ENCODE measurements around the gene YPEL3.
"Not testable (repeated sequence)": the region's sequence is repeated elsewhere in the genome, so short reads cannot be mapped to it uniquely, and the experiment has no call there.

The YPEL3 gene

DNA sequence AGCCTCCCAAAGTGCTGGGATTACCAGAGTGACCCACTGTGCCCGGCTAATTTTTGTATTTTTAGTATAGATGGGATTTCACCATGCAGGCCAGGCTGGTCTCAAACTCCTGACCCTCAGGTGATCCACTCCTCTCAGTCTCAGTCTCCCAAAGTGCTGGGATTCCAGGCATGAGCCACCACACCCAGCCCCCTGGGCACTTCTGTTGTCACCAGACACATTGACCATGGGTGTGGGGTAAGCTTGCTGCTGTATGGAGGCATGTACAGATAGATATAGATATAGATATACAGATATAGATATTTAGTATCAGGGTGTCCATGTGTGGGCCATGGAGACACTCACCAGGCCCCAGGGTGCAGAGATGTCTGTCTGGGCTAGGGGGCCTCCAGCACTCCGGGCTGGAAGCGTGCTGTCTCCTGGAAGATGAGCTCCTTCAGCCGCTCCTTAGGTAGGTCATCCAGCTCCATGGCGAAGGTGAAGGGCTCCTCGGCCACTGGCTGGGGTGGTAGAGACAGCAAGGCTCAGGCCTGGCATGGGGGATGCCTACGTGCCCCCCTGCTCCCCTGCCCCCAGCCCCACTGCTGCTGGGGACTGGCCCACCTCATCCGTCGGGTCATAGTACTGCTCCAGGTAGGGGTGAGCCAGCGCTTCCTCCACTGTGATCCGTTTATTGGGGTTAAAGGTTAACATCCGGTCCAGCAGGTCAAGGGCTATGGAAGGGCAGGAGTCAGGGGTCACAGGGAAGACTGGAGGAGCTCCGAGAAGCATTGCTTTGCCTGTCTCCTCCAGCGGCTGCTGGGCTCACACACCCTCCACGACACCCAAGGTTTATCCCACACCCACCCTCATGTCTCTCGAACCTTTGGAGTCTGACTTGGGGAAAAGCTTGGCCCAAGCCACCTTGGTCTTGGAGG is 20.5 kb upstream of the YPEL3 start:
- no CpG with 5 or more reads among the region's 16 CpGs for WGBS (ENCODE audit: insufficient coverage, insufficient read length)
- Histone ChIP-seq H3K27ac (ENCODE audit: low read length) (no peak overlapping the region), H3K27me3 (ENCODE audit: control insufficient read depth, insufficient read depth, low read length) (no peaks in the 10 kb centered on the region), H3K36me3 (ENCODE audit: control insufficient read depth, insufficient read depth, low read length) (peaks cover 4% of the 10 kb centered on the region; the same call in 1 of the 2 replicates), H3K9me3 (ENCODE audit: control insufficient read depth, insufficient read depth, low read length) (no peaks in the 10 kb centered on the region), H3K4me1 (ENCODE audit: control insufficient read depth, insufficient read depth, low read length) (no peaks in the 10 kb centered on the region; the same call in 1 of the 2 replicates), H3K4me3 (ENCODE audit: low read length) (no peak overlapping the region)
- DNase-seq (ENCODE audit: low read depth, low spot score), result no peak

DNA sequence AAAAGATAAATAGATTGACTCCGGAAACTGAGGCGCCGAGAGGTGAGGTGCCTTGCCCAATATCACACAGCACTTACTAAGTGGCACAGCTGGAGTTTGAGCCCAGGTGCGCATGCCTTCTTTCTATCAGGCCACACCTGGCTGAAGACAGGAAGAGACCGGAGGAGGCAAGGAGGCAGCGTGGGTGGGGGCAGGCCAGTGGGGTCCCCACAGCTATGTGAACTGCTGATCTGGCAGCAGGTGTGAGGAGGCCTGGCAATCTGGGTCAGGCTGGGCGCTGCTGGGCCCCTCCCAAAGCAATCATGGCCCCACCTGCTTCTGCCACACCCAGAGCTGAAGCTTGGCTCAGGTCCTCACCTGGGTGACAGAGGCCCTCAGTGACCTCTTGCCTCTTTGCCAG is 19.2 kb upstream of the YPEL3 start:
- Histone ChIP-seq H3K4me3 (ENCODE audit: low read length) (no peak overlapping the region), H3K4me1 (ENCODE audit: control insufficient read depth, insufficient read depth, low read length) (no peaks in the 10 kb centered on the region; the same call in 1 of the 2 replicates), H3K9me3 (ENCODE audit: control insufficient read depth, insufficient read depth, low read length) (no peaks in the 10 kb centered on the region), H3K27me3 (ENCODE audit: control insufficient read depth, insufficient read depth, low read length) (no peaks in the 10 kb centered on the region), H3K36me3 (ENCODE audit: control insufficient read depth, insufficient read depth, low read length) (peaks cover 4% of the 10 kb centered on the region; the same call in 1 of the 2 replicates), H3K27ac (ENCODE audit: low read length) (no peak overlapping the region)
- DNase-seq (ENCODE audit: low read depth, low spot score), result no peak
- WGBS (ENCODE audit: insufficient coverage, insufficient read length), result no CpG with 5 or more reads among the region's 7 CpGs

DNA sequence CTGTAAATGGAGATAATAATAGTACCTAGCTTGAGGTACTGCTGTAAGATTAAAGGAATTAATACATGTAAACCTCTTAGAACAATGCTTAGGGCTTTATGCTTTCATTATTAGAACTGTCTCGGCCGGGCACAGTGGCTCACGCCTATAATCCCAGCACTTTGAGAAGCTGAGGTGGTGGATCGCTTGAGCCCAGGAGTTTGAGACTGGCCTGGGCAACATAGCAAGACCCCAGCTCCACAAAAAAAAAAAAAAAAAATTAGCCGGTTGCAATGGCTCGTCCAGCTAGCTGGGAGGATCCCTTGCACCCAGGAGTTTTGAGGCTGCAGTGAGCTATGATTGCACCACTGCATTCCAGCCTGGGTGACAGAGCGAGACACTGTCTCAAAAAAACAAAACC is 18.8 kb upstream of the YPEL3 start:
- not testable (repeated sequence) for H3K27me3 ChIP-seq (ENCODE audit: control insufficient read depth, insufficient read depth, low read length); DNase-seq (ENCODE audit: low read depth, low spot score); H3K27ac ChIP-seq (ENCODE audit: low read length); H3K9me3 ChIP-seq (ENCODE audit: control insufficient read depth, insufficient read depth, low read length); H3K4me1 ChIP-seq (ENCODE audit: control insufficient read depth, insufficient read depth, low read length); H3K4me3 ChIP-seq (ENCODE audit: low read length); H3K36me3 ChIP-seq (ENCODE audit: control insufficient read depth, insufficient read depth, low read length)
- no CpG with 5 or more reads among the region's 7 CpGs for WGBS (ENCODE audit: insufficient coverage, insufficient read length)

DNA sequence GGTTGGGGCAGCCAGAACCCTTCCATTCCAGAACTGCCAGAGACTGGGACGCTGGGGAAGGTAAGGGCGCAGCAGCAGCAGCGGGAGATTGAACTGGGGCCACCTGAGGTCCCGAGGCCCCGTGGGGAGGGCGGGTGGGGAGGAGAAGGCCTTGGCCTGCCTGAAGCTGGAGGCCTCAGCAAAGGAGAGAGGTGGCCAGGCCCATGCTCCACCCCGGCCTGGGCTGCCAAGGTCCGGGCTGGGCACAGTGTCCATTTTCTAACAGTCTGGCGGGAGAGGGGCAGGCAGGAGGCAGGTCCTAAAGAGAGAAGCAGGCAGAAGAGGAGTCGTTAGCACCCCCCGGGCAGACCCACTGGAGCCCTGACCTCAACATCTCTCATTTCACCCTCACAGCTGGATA is 18.4 kb upstream of the YPEL3 start:
- H3K9me3 ChIP-seq (ENCODE audit: control insufficient read depth, insufficient read depth, low read length), result no peaks in the 10 kb centered on the region
- no peaks in the 10 kb centered on the region; the same call in 1 of the 2 replicates for H3K4me1 ChIP-seq (ENCODE audit: control insufficient read depth, insufficient read depth, low read length)
- H3K27me3 ChIP-seq (ENCODE audit: control insufficient read depth, insufficient read depth, low read length), result no peaks in the 10 kb centered on the region
- H3K36me3 ChIP-seq (ENCODE audit: control insufficient read depth, insufficient read depth, low read length), result peaks cover 4% of the 10 kb centered on the region; the same call in 1 of the 2 replicates
- DNase-seq (ENCODE audit: low read depth, low spot score), result no peak
- no peak overlapping the region for H3K4me3 ChIP-seq (ENCODE audit: low read length)
- no CpG with 5 or more reads among the region's 11 CpGs for WGBS (ENCODE audit: insufficient coverage, insufficient read length)
- no peak overlapping the region for H3K27ac ChIP-seq (ENCODE audit: low read length)

DNA sequence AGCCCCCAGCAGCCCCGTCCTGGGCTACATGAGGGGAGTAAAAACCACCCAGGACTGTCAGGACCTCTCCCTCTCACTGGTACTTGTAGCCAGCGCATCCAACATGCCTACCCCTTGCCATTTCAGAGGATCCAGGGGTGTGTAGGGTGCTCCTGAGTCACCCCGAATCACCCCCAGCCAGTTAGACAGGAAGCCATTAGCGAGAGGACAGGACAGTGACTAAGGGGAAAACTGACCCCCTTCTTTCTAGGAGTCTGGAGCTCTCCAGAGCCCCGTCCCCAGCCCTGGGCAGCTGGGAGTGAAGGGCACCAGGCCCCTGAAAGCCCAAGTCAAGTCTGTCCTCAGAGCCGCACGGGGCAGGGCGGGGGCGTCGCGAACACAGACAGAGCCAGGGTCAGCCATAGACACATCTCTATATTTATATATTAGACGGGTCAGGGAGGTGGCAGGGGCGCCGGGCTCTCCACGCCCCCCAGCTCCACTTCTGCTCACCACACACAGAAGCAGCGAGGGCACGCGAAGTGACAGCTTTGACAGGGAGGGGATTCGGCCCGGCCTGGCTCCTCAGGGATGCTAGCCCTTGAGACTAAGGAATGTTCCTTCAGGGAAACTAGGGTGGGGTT is 17.8 kb upstream of the YPEL3 start:
- WGBS (ENCODE audit: insufficient coverage, insufficient read length), result no CpG with 5 or more reads among the region's 20 CpGs
- Histone ChIP-seq H3K9me3 (ENCODE audit: control insufficient read depth, insufficient read depth, low read length) (no peaks in the 10 kb centered on the region), H3K4me3 (ENCODE audit: low read length) (no peak overlapping the region), H3K4me1 (ENCODE audit: control insufficient read depth, insufficient read depth, low read length) (no peaks in the 10 kb centered on the region; the same call in 1 of the 2 replicates), H3K27me3 (ENCODE audit: control insufficient read depth, insufficient read depth, low read length) (no peaks in the 10 kb centered on the region), H3K27ac (ENCODE audit: low read length) (no peak overlapping the region), H3K36me3 (ENCODE audit: control insufficient read depth, insufficient read depth, low read length) (peaks cover 4% of the 10 kb centered on the region; the same call in 1 of the 2 replicates)
- no peak for DNase-seq (ENCODE audit: low read depth, low spot score)

DNA sequence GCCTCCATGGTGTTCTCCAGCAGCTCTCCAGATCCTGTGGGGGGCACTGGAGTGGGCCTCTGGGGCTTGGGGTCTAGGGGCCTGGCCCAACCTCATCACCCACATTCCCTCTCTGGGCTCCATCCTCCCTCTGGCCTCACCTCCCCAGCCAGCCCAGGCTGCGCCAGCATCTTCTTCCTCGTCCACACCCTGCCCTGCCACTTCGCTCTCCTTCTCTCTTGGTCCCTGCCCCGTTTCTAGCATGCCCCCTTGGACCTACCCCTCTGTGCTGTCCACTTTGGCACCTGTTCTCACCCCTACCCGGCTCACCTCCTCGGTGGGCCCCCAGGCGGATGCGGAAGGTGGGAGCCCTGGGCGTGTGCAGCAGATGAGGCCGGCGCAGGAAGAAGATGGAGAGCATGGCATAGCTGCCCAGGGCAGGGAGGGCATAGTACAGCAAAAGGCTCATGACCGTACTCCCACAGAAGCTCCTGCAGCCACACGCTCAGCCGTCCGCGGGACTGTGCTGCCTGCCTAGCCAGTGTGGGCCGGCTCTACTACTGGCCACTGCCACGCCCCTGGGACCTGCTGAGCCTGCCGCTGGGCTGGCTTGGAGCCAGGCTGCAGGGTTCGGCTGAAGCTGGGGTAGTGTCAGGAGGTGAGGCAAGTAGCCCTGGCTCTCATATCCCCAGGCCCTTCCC is 17.2 kb upstream of the YPEL3 start, which contains the start of gene GDPD3:
TSS of gene GDPD3 (minus strand) at position 507 of the 680 bp plus-strand sequence. CDS start at position 448, 59 bp downstream.
- peaks cover 4% of the 10 kb centered on the region; the same call in 1 of the 2 replicates for H3K36me3 ChIP-seq (ENCODE audit: control insufficient read depth, insufficient read depth, low read length)

DNA sequence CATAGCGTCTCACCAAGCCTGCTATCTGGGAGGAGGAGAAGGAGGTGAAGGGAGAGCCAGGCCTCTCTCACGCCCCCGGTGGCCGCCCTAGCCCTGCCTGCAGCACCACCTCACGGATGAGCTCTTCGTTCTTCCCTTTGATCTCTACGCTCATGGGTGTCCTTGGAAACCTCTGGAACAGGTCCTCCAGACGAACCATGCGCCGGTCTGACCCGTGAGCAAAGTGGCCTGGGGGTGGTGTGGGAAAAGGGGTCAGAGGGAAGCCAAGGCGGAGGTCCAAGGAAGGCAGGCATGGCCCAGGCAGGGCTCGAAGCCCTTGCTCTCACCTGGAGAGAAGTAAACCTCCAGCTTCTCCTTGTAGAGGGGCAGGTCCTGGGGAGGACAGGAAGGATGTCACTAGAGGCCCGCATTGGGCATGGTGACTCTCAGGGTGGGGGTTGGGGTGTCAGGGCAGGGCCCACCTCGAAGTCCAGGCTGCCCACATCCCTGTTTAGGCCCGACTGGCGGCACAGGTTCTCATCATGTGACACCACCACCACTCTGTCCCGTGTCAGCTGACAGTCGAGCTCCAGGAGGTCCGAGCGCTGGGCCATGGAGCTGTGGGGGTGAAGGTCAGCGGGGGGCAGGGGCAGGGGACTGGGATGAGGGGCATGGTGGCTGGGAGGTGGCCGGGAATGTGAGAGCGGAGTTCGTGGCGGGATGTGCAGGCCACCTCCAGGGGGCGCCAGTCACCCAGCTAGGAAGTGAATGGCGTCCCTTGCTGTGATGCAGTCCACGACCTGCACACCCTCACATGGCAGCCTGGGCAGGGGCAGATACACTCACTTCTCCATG is 16.4 kb upstream of the YPEL3 start:
- H3K27ac ChIP-seq (ENCODE audit: low read length), result no peak overlapping the region
- no CpG with 5 or more reads among the region's 29 CpGs for WGBS (ENCODE audit: insufficient coverage, insufficient read length)
- H3K4me3 ChIP-seq (ENCODE audit: low read length), result no peak overlapping the region
- H3K4me1 ChIP-seq (ENCODE audit: control insufficient read depth, insufficient read depth, low read length), result no peaks in the 10 kb centered on the region; the same call in 1 of the 2 replicates
- no peaks in the 10 kb centered on the region for H3K9me3 ChIP-seq (ENCODE audit: control insufficient read depth, insufficient read depth, low read length)
- H3K27me3 ChIP-seq (ENCODE audit: control insufficient read depth, insufficient read depth, low read length), result no peaks in the 10 kb centered on the region
- no peak for DNase-seq (ENCODE audit: low read depth, low spot score)
- no peaks in the 10 kb centered on the region; the same call in 1 of the 2 replicates for H3K36me3 ChIP-seq (ENCODE audit: control insufficient read depth, insufficient read depth, low read length)

More for the DNA sequence above, 17.2 kb upstream of the YPEL3 start, which contains the start of gene GDPD3:
- DNase-seq (ENCODE audit: low read depth, low spot score), result no peak
- H3K4me1 ChIP-seq (ENCODE audit: control insufficient read depth, insufficient read depth, low read length), result no peaks in the 10 kb centered on the region; the same call in 1 of the 2 replicates
- no peak within 1 kb of the TSS for H3K4me3 ChIP-seq (ENCODE audit: low read length)
- H3K9me3 ChIP-seq (ENCODE audit: control insufficient read depth, insufficient read depth, low read length), result no peaks in the 10 kb centered on the region
- no peak within 1 kb of the TSS for H3K27ac ChIP-seq (ENCODE audit: low read length)
- no peaks in the 10 kb centered on the region for H3K27me3 ChIP-seq (ENCODE audit: control insufficient read depth, insufficient read depth, low read length)
- WGBS (ENCODE audit: insufficient coverage, insufficient read length), result no CpG with 5 or more reads among the region's 20 CpGs

DNA sequence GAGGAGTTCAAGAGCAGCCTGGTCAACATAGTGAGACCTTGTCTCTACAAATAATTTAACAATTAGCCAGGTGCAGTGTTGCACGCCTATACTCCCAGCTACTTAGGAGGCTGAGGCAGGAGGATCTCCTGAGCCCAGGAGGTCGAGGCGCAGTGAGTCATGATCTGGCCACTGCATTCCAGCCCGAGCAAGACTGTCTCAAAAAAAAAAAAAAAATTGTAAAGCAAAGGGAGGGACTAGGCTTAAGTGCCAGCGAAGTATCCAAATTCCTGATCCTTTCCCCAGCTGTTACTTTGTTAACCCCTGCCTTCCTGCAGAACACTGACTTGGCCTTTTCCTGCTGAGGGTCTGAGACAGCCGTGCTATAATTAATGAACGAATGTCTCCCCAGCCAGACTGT is 14.6 kb upstream of the YPEL3 start:
- Histone ChIP-seq H3K4me1 (ENCODE audit: control insufficient read depth, insufficient read depth, low read length) (no peaks in the 10 kb centered on the region; the same call in 1 of the 2 replicates), H3K4me3 (ENCODE audit: low read length) (no peak overlapping the region), H3K27ac (ENCODE audit: low read length) (no peak overlapping the region), H3K27me3 (ENCODE audit: control insufficient read depth, insufficient read depth, low read length) (no peaks in the 10 kb centered on the region), H3K36me3 (ENCODE audit: control insufficient read depth, insufficient read depth, low read length) (no peaks in the 10 kb centered on the region; the same call in 1 of the 2 replicates), H3K9me3 (ENCODE audit: control insufficient read depth, insufficient read depth, low read length) (no peaks in the 10 kb centered on the region)
- no CpG with 5 or more reads among the region's 7 CpGs for WGBS (ENCODE audit: insufficient coverage, insufficient read length)
- no peak for DNase-seq (ENCODE audit: low read depth, low spot score)

DNA sequence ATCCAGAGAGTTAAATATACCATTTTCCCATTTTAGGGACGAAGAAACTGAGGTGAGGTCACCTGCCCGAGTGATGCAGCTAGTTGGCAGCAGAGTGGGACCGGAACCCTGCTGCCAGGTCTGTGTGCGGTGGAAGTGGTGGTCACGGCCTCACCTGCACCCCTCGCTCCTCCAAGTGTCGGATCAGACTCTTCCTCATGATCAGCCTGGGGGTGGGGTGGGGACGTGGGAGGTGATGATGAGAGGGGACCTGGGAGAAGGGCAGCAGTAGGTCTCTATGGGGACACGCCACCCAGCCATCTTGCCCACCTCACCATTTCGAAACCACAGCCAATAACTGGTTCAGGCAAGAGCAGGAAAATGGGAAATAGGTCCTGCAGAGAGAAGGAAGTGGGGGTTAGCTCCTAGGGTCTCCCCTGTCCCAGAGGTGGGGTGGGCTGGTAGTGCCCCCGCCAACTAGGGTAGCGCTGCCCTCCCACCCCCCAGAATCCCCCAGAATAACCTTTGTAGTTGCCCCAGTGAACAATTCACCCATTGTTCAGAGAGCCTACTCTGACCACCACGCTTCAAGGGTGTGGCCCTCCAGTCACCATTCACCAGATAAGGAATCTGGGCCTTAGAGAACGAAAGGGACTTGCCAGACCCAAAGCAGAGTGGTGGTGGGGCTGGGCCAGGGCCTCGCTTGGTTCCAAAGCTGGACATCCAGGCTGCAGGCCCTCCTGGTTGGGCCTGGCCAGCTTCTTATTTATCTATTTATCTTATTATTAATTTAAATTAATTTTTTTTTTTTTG is 12.2 kb upstream of the YPEL3 start:
- Histone ChIP-seq H3K4me1 (ENCODE audit: control insufficient read depth, insufficient read depth, low read length) (no peaks in the 10 kb centered on the region; the same call in 1 of the 2 replicates), H3K27ac (ENCODE audit: low read length) (no peak overlapping the region), H3K9me3 (ENCODE audit: control insufficient read depth, insufficient read depth, low read length) (no peaks in the 10 kb centered on the region), H3K36me3 (ENCODE audit: control insufficient read depth, insufficient read depth, low read length) (no peaks in the 10 kb centered on the region; the same call in 1 of the 2 replicates), H3K27me3 (ENCODE audit: control insufficient read depth, insufficient read depth, low read length) (no peaks in the 10 kb centered on the region), H3K4me3 (ENCODE audit: low read length) (no peak overlapping the region)
- WGBS (ENCODE audit: insufficient coverage, insufficient read length), result no CpG with 5 or more reads among the region's 15 CpGs
- no peak for DNase-seq (ENCODE audit: low read depth, low spot score)

All from iPS DF 6.9 (cell line).